ENCODE results near the gene CTCF.

The CTCF gene

DNA sequence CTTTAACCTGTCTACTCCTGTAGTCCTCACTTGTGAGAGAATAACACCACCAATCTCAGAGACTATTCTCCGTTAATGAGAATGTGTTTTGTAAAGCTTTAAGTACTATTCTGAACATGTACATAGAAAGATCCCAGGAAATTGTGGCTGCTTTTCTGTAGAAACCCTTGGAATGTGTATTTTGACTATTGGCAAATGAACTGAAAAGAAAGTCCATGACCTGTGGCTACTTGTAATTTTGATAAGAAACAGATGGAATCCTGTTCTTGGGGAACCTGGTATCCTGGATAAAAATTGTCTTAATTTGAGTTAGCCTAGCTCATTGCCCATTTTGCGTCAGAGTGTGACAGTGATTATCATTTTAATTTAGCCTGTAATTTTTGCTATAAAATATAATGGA, 9.1 kb downstream of the CTCF start:
- DNase-seq = no peak
- in situ Hi-C loops (cut with MboI; ENCODE audit: low pct_unique_long_range_greater_than_20kb, low sequenced_read_pairs) = no loop called here

DNA sequence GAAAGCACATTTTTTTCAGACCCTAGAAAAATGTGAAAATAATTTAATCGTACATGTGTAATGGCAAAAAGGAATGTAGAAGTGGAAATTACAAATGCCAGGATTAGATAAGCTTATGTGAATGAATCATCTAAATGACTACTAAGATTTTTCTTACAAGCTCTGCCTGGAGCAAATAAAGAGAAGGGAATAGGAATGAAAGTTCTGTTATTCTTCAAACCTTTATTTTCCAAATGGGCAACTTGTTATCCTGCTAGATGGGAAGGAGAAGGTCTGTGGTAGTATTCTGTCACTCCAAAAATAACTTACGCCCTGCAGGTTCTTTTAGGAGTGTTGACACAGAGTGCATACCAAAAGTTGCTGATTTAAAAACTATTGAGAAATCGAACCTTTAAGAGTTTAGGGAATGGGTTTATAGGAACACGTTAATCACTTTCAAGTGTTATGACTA, 9.7 kb downstream of the CTCF start:
- DNase-seq = no peak
- in situ Hi-C loops (cut with MboI; ENCODE audit: low pct_unique_long_range_greater_than_20kb, low sequenced_read_pairs) = no loop called here

DNA sequence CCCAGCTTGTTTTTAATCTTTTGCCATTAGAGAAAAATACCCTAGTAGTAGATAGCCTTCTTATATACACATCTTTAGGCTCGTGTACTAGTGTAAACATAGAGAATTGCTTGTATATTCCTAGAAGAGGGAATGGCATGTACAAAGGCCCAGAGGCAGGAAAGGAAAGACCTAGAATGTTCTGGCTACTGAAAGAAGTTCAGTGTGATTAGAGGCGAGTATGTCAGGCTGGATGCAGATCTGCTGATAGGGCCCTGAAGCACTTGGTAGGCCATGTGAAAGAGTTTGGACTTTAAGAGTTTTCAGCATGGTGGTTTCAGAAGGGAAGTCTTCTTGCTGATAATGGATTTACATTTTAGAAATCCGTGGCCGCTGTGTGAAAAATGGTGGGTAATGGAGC, 17.4 kb downstream of the CTCF start:
- no peak for DNase-seq
- in situ Hi-C loops (cut with MboI; ENCODE audit: low pct_unique_long_range_greater_than_20kb, low sequenced_read_pairs) = no loop called here

DNA sequence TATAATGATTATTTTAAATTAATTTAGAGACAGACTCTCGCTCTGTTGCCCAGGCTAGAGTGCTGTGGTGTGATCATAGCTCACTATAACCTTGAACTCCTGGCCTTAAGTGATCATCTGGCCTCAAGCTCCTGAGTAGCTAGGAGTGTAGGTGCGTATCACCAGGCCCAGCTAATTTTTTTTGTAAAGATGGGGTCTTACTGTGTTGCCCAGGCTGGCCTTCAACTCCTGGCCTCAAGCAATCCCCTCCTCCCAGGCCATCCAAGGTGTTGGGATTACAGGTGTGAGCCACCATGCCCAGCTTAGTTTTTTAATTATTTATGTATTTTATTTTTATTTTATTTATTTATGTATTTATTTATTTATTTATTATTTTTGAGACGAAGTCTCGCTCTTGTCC, 17.9 kb downstream of the CTCF start:
- in situ Hi-C loops (cut with MboI; ENCODE audit: low pct_unique_long_range_greater_than_20kb, low sequenced_read_pairs) = no loop called here
- no peak for DNase-seq

DNA sequence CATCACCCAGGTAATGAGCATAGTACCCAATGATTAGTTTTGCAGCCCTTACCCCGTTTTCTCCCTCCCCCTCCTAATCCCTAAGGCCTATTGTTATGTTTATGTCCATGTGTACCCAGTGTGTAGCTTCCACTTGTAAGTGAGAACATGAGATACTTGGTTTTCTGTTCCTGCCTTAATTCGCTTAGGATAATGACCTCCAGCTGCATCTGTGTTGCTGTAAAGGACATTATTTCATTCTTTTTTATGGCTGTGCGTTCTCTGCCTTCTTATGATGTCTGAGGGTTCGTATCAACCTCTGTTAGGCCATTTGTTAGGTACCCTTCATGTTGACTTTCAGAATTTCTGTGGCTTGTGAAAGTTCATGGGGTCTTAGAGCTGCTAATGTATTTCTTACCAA, 31.0 kb downstream of the CTCF start:
- no peak for DNase-seq
- in situ Hi-C loops (cut with MboI; ENCODE audit: low pct_unique_long_range_greater_than_20kb, low sequenced_read_pairs) = no loop called here

DNA sequence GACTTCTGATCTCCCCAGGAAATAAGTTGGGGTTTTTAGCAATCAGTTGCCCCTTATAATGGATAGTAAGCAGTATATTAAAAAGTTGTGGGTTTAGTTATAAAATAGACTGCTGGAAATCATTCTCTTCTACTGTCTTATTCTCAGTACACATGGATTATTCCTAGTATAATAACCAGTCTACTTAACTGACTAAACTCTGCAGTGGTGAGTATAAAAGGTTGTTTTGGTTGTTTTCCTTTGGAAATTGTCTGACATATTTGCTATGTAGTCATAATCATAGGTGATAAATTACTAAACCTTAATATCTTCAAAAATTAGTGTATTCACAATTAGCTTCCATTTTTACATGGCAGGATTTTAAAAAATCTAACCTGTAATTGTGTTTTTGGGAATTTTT, 31.4 kb downstream of the CTCF start:
- no peak for DNase-seq
- in situ Hi-C loops (cut with MboI; ENCODE audit: low pct_unique_long_range_greater_than_20kb, low sequenced_read_pairs) = no loop called here

DNA sequence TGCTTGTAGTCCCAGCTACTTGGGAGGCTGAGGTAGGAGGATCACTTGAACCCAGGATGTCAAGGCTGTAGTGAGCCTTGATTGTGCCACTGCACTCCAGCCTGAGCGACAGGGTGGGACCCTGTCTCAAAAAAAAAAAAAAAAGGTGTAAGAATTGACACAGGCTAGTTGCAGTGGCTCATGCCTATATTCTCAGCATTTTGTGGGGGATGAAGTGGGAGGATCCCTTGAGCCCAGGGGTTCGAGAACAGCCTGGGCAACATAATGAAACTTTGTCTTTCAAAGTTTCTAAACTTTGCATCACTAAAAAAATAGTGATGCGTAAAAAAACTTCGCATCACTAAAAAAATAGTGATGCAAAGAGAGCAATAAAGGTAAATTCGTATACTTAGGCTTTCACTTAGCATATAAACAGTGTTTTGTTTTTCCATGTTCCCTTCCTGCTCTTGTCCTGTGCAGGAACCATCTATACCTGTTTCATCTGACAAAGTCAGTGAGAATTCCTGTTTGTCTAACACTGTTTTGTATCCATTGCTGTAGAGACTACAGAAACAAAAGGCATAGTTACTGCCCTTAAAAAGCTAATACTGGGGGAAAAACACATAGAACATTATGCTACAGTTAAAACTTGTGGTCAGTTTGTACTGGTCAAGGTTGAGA, 32.1 kb downstream of the CTCF start:
- in situ Hi-C loops (cut with MboI; ENCODE audit: low pct_unique_long_range_greater_than_20kb, low sequenced_read_pairs) = no loop called here
- DNase-seq = no peak

DNA sequence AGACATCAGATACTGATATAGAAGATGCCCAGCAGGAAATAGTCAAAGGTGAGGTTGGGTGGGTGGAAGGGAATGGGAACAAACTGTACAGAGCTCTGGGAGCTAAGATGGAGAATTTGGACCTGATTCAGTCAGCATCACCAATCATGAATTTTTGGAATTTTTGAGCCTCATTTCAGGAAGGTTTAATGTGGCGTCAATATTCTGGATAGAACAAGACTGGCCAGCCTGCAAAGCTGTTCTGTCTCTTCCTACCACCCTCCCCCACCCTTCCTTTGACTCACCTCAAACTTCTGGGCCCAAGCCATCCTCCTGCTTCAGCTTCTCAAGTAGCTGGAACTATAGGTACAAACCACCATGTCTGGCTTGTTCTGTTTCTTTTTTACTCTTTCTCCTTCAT, 32.6 kb downstream of the CTCF start:
- no peak for DNase-seq

DNA sequence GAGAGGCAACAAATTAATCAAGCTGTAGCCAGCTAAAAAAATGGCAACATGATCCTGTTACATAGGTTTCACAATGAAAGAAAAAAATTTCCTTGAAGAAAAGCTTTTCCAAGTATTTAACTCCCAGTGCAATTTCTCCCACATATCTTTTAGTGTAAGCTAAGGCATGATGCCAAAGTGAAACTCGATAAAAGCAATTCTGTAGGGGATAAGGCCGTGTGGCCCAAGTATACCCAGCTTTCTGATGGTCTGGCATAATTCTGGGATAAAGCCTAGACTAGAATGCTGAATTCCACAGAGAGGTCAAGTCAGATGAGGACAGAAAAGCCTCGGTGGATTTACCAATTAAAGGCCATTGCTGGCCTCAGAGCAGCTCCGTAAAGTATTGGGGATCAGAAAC, 36.2 kb downstream of the CTCF start:
- in situ Hi-C loops (cut with MboI; ENCODE audit: low pct_unique_long_range_greater_than_20kb, low sequenced_read_pairs) = no loop called here
- no peak for DNase-seq

More for the DNA sequence above, 32.6 kb downstream of the CTCF start:
- in situ Hi-C loops (cut with MboI; ENCODE audit: low pct_unique_long_range_greater_than_20kb, low sequenced_read_pairs) = no loop called here

DNA sequence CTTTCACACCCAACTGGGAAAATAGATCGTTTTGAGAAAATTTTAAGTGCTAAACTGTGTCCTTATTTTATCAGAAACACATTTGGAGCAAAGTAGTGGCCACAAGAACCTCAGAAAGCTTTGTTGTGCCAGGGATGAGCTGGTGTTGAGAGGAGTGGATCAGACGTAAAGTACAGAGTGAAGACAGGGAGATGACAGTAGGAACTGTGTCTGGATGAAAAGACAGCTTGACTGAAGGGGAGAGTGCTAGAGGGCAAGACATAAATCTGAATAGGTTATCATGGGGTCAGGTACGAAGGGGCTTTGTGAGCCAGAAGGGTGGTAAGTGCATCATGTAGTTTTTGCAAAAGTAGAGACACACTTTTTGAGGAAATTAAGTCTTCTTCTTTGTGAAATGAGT, 43.3 kb downstream of the CTCF start:
- no peak for DNase-seq
- in situ Hi-C loops (cut with MboI; ENCODE audit: low pct_unique_long_range_greater_than_20kb, low sequenced_read_pairs) = no loop called here

DNA sequence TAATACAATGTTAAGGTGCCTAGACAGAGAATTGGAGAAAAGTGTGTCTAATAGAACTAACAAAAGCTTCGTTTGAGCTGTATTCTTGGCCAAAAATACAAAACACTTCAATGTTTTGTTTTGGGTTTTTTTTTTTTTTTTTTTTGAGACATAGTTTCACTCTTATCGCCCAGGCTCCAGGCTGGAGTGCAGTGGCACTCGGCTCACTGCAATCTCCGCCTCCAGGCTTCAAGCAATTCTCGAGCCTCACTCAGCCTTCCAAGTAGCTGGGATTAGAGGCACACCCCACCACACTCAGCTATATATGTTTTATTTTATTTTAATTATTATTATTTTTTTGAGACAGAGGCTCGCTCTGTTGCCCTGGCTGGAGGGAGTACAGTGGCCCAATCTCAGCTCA, 44.3 kb downstream of the CTCF start:
- in situ Hi-C loops (cut with MboI; ENCODE audit: low pct_unique_long_range_greater_than_20kb, low sequenced_read_pairs) = no loop called here

DNA sequence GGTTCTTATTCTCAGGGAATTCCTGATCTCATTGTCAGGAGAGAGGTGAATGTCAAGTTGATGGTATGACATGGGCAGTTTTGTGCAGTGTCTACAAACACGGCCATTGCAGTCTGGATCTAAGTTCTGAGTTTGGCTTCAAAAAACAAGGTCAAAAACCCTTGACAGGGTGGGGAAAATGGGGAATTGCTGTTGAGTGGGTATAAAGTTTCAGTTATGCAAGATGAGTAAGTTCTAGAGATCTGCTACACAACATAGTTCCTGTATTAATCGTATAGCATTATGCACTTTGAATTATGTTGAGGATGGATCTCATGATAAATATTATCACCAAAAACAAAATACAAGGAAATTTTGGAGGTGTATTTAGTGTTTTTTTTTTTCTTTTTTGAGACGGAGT, 46.0 kb downstream of the CTCF start:
- no peak for DNase-seq
- in situ Hi-C loops (cut with MboI; ENCODE audit: low pct_unique_long_range_greater_than_20kb, low sequenced_read_pairs) = no loop called here

More for the DNA sequence above, 44.3 kb downstream of the CTCF start:
- DNase-seq = no peak

DNA sequence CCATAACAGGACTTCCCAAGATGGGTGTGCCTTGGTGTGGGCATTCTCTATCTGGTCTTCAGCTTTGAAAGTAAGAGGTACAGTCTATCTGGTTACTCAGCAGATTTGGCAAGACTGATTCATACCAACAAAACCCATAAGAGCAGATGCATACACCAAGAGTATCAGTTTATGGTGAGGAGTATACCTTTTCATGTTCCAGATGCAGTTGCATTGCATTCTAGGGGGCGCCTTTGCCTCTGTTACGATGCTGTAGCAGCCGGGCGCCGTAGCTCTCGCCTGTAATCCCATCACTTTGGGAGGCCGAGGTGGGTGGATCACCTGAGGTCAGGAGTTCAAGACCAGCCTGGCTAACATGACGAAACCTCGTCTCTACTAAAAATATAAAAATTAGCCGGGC, 51.5 kb downstream of the CTCF start:
- no peak for DNase-seq
- in situ Hi-C loops (cut with MboI; ENCODE audit: low pct_unique_long_range_greater_than_20kb, low sequenced_read_pairs) = no loop called here

DNA sequence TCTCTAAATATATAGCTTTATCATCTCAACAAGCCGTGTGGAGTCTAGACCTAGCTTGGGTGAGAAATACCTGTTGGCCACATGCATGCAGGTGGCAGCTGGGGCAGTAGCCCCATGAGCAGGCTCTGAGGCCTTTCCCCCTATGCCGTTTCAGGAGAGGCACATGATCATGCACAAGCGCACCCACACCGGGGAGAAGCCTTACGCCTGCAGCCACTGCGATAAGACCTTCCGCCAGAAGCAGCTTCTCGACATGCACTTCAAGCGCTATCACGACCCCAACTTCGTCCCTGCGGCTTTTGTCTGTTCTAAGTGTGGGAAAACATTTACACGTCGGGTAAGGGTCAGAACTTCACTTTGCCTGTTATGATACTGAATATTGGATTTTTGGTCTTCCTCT, 65.9 kb downstream of the CTCF start:
- in situ Hi-C loops (cut with MboI; ENCODE audit: low pct_unique_long_range_greater_than_20kb, low sequenced_read_pairs) = no loop called here
- DNase-seq = no peak

DNA sequence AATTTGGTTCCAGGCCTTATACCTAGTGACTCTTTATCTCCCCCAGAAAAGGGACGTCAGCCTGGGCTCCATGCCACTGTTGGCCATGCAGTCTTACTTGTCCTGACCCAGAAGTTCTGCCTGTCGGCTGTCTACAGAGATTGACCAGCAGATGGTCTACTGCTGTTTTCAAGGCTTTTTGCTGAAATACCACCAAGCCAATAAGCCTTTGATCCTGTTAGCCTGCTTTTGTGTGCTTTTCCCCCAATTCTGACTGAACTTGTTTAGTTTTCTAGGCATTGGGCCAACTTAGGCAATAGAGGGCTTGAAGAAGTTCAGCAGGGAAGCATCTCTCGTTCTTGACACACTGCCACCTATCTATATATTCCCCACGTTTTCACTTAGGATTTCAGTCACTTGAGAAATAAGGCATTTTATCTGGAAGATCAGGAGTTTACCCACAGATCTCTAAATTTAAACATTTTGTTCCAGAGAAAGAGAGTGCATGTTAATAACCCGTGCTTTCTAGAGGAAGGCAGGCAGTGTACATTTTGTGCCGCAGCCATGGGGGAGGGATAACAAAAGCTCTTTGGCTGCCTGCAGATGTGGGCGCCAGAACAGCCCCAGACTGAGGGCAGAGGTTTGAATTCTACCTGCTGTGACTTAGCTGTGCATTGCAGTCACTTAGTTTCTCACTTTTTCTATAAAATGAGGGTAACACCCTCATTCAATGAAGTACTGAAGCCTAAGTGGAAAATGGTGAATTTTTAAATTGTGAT, 70.3 kb downstream of the CTCF start:
- DNase-seq = no peak
- in situ Hi-C loops (cut with MboI; ENCODE audit: low pct_unique_long_range_greater_than_20kb, low sequenced_read_pairs) = no loop called here

DNA sequence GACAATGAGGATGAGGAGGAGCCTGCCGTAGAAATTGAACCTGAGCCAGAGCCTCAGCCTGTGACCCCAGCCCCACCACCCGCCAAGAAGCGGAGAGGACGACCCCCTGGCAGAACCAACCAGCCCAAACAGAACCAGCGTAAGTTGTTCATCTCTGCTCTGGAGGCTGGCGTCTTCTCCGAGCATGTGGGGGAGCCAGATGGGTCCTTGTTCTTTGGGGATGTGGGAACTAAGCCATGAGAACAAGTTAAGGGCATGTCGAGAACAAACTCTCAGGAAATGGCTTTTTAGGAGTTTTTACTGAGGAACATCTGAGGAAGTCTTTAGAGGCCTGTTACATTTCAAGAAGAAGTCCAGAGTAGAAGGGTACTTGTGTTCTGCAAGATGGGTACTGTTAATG, 74.4 kb downstream of the CTCF start:
- in situ Hi-C loops (cut with MboI; ENCODE audit: low pct_unique_long_range_greater_than_20kb, low sequenced_read_pairs) = no loop called here
- no peak for DNase-seq

DNA sequence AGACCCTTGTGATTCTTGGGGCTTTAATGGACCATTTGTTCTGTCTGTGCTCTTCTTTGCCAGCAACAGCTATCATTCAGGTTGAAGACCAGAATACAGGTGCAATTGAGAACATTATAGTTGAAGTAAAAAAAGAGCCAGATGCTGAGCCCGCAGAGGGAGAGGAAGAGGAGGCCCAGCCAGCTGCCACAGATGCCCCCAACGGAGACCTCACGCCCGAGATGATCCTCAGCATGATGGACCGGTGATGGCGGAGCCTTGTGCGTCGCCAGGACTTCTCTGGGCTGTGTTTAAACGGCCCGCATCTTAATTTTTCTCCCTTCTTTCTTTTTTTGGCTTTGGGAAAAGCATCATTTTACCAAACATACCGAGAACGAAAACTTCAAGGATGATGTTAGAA, 75.3 kb downstream of the CTCF start:
- no peak for DNase-seq
- in situ Hi-C loops (cut with MboI; ENCODE audit: low pct_unique_long_range_greater_than_20kb, low sequenced_read_pairs) = no loop called here

DNA sequence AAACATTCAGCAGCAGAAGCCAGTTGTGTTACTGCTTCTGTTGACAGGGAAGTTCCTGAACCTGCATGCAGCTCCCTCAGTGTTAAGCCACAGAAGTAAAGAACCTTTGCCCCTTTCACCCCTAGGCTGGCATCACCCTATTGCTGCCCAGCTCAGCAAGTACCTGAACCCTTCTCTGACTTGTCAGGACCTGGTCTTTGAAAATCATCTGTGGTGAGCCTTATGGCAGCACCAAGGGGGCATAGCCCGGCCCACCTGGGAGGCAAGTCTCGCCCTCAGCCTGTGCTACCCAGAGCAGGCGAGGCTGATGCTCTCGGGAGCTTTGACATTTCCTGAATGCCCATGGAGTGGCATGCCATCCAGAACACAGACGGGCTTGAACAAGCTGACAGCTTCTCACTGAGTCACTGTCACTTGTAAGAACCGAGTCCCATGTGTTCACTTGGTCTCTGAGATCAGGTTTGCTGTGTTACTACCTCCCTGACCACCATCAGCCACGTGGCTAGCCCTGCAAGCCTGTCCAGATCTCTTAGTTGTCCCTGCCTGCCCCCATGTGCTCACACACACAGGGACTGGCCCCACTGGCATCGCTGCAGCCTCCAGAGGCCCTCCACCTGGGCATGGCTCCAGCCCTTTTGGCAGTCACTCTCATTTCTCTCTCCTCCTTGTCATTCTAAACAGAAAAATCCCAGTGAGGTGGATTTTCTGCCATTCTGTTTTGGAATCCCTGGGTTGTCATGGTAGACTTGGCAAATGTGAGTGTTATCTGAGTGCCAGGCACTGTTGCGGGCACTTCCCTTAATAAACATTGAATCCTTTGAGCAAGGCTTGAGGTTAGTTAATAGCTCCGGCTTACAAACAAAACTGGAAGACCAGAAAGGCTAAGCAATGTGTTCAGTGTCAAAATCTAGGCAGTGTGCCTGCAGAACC, 79.7 kb downstream of the CTCF start:
- in situ Hi-C loops (cut with MboI; ENCODE audit: low pct_unique_long_range_greater_than_20kb, low sequenced_read_pairs) = no loop called here
- DNase-seq = no peak

DNA sequence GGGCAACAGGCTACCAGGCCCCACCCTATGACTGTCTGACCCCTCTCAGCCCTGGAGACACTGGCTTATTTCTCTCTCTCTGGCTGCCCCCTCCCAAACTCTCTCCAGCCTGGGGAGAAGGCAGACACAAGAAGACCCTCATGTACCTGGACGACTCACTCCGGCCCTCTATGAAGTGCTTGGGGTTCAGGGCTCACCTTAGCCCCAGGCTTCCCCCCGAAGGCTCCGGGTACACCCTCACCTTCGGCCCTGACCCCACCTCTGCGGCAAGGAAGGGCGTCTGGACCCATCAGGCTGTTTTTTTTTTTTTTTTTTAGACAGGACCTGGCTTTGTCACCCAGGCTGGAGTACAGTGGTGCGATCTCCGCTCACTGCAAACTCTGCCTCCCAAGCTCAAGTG, 81.7 kb downstream of the CTCF start:
- DNase-seq = no peak
- in situ Hi-C loops (cut with MboI; ENCODE audit: low pct_unique_long_range_greater_than_20kb, low sequenced_read_pairs) = no loop called here
